ENCODE results near the gene ERBB2. TPM values are rescaled to one million over a fixed set of nuclear protein-coding genes. Genes with fewer than 3 reads are reported as not detected.
A peak's percentile ranks its signal among the peaks of the same experiment; 100 is the strongest.

ERBB2 gene
- total RNA-seq, 1 experiment from 2014 or later, result 4,830 TPM

- CTCF ChIA-PET, result interaction anchor here (0.5 to 161.2 kb wide), 41 partner anchors 26 to 1100 kb away, joined by 3 to 42089 read pairs (median 15); partner anchors contain the start of genes ERBB2, FBXL20, GRB7 and GSDMA
- Mint-ChIP-seq H3K36me3 (ENCODE audit: insufficient read depth, unreplicated experiment) (peaks cover 78% of the 10 kb centered on the region), H3K4me3 (ENCODE audit: low read depth, unreplicated experiment) (peak overlapping the region; percentile 63), H3K27ac (ENCODE audit: unreplicated experiment) (peak overlapping the region; percentile 12), H3K9me3 (ENCODE audit: low read depth, unreplicated experiment) (no peaks in the 10 kb centered on the region), H3K4me1 (ENCODE audit: low read depth, unreplicated experiment) (peaks cover 58% of the 10 kb centered on the region), H3K27me3 (ENCODE audit: unreplicated experiment) (peaks cover 28% of the 10 kb centered on the region)
- peak; percentile 100 for DNase-seq
- intact Hi-C loops (cut with micrococcal nuclease; ENCODE audit: unreplicated experiment), result loop anchor here (1.0 to 5.0 kb wide), 19 partner anchors 14 to 227 kb away; partner anchors contain the start of genes IKZF3, MIEN1, PGAP3 and PSMD3
- TF ChIP-seq CTCF (IDR thresholded peaks at IDR 0.05; ENCODE audit: unreplicated experiment), result no peak
- no TSS peak for BruUV-seq (replicated peaks)
Measured at GRCh38 chr17:39753514-39754160, 53.8 kb downstream of the ERBB2 start.

GRCh38 chr17:39754161-39754957 is 54.5 kb downstream of the ERBB2 start:
- peak overlapping the region; percentile 63 for H3K4me3 Mint-ChIP-seq (ENCODE audit: low read depth, unreplicated experiment)
- no peaks in the 10 kb centered on the region for H3K9me3 Mint-ChIP-seq (ENCODE audit: low read depth, unreplicated experiment)
- CTCF ChIA-PET, result interaction anchor here (0.6 to 161.2 kb wide), 46 partner anchors 27 to 927 kb away, joined by 3 to 42089 read pairs (median 14); partner anchors contain the start of genes ERBB2, FBXL20, GRB7 and GSDMA
- H3K27me3 Mint-ChIP-seq (ENCODE audit: unreplicated experiment), result peaks cover 35% of the 10 kb centered on the region
- intact Hi-C loops (cut with micrococcal nuclease; ENCODE audit: unreplicated experiment), result loop anchor here (1.0 to 5.0 kb wide), 19 partner anchors 15 to 226 kb away; partner anchors contain the start of genes IKZF3, MIEN1, PGAP3 and PSMD3
- peaks cover 71% of the 10 kb centered on the region for H3K36me3 Mint-ChIP-seq (ENCODE audit: insufficient read depth, unreplicated experiment)
- no peak for TF ChIP-seq CTCF (IDR thresholded peaks at IDR 0.05; ENCODE audit: unreplicated experiment)
- peak overlapping the region; percentile 12 for H3K27ac Mint-ChIP-seq (ENCODE audit: unreplicated experiment)
- no TSS peak for BruUV-seq (replicated peaks)
- DNase-seq, result peak; percentile 100
- peaks cover 58% of the 10 kb centered on the region for H3K4me1 Mint-ChIP-seq (ENCODE audit: low read depth, unreplicated experiment)

DNA sequence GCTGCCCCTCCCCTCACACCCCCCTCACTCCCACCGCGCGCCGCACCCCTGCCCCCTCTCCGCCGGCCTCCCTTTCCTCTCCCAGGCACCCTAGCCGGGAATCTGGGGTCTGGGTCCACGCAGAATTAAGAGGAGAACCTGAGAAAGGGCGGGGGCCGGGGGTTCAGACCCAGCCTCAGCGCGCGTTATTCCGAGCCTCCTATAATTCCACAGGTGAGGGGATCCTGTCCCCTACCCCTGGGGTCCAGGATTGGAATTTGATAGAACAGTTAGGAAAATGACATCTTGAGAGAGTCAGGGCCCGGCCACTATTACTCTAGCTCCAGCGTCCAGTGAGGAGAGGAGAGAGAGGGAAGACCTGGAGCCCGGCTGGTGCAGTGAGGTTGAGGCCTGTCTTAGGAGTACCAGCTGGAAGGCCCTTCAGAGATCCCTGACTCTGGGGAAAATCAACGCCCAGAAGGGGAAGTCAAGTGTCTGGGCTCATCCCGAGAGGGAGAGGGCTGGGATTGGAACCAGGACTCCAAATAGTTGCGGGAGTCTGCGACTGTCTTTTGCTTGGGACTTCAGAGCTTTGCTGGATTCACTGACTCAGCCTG is 55.2 kb downstream of the ERBB2 start:
- H3K9me3 Mint-ChIP-seq (ENCODE audit: low read depth, unreplicated experiment), result no peaks in the 10 kb centered on the region
- TF ChIP-seq CTCF (IDR thresholded peaks at IDR 0.05; ENCODE audit: unreplicated experiment), result no peak
- H3K36me3 Mint-ChIP-seq (ENCODE audit: insufficient read depth, unreplicated experiment), result peaks cover 64% of the 10 kb centered on the region
- TSS peak; percentile 81 for BruUV-seq (replicated peaks)
- intact Hi-C loops (cut with micrococcal nuclease; ENCODE audit: unreplicated experiment), result loop anchor here (1.0 to 5.0 kb wide), 19 partner anchors 16 to 225 kb away; partner anchors contain the start of genes IKZF3, MIEN1, PGAP3 and PSMD3
- CTCF ChIA-PET, result interaction anchor here (0.6 to 161.2 kb wide), 41 partner anchors 28 to 927 kb away, joined by 3 to 42089 read pairs (median 20); partner anchors contain the start of genes ERBB2, FBXL20, GRB7 and GSDMA
- H3K4me1 Mint-ChIP-seq (ENCODE audit: low read depth, unreplicated experiment), result peaks cover 53% of the 10 kb centered on the region
- peak overlapping the region; percentile 12 for H3K27ac Mint-ChIP-seq (ENCODE audit: unreplicated experiment)
- no peak for DNase-seq
- H3K27me3 Mint-ChIP-seq (ENCODE audit: unreplicated experiment), result peaks cover 37% of the 10 kb centered on the region
- peak overlapping the region; percentile 63 for H3K4me3 Mint-ChIP-seq (ENCODE audit: low read depth, unreplicated experiment)

Measured in Calu3 (cell line).